A549 (cell line): ENCODE data around the gene TUBGCP6. TPM values are rescaled to one million over a fixed set of nuclear protein-coding genes. Genes with fewer than 3 reads are reported as not detected.

Experiments used
- ATAC-seq, 2 experiments: fragments of 200-7000 bp in 1 of 2; fragments of >200 bp in 1 of 2; cut with Nextera tagmentation in 1 of 2; cut with Tn5 transposase in 1 of 2; 3 replicates each; pipeline versions ENCODE4 v1.8.0 to v1.9.1; 2018 to 2020; ENCODE audit warnings: mild to moderate bottlenecking in 1 of 2, moderate library complexity in 1 of 2
- CTCF ChIA-PET: fragments of 300-600 bp; sonication (Branson Sonifier 250); formaldehyde crosslinking; extraction: SDS; loops from one replicate; lab custom pipeline; 2021; ENCODE audit warnings: antibody characterized with exemption, inconsistent platforms; lab: Yijun Ruan, JAX
- POLR2A ChIA-PET: fragments of 350-600 bp; formaldehyde crosslinking; extraction: SDS; loops from one replicate; lab custom pipeline; 2021; ENCODE audit warnings: antibody characterized with exemption, inconsistent platforms; lab: Yijun Ruan, JAX
- DNase-seq, 2 experiments: peaks; one replicate each; pipeline versions ENCODE4 v3.0.0 to v3.0.0-alpha.2; 2011 to 2016; ENCODE audit warnings: low read depth in 1 of 2, low spot score in 1 of 2
- FAIRE-seq: peaks from 2 replicates; lab custom pipeline; 2011; peaks lifted over from hg19 to GRCh38; lab: Jason Lieb, UNC
- H3K27ac ChIP-seq, 2 experiments: fragments of >200 bp; sonication (Bioruptor Twin); formaldehyde crosslinking; 3 replicates each; pipeline ENCODE4 v1.5.1; 2016 to 2017
- H3K4me1 ChIP-seq: fragments of >200 bp; sonication (Bioruptor Twin); formaldehyde crosslinking; 3 replicates; pipeline ENCODE4 v1.6.1; 2016
- H3K4me2 ChIP-seq: fragments of >200 bp; sonication (Bioruptor Twin); formaldehyde crosslinking; 3 replicates; pipeline ENCODE4 v1.6.1; 2016
- H3K4me3 ChIP-seq: fragments of >200 bp; sonication (Bioruptor Twin); formaldehyde crosslinking; 3 replicates; pipeline ENCODE4 v1.5.1; 2016
- H3K9me3 ChIP-seq: fragments of >200 bp; sonication (Bioruptor Twin); formaldehyde crosslinking; 3 replicates; pipeline ENCODE4 v1.6.1; 2016
- CBX2 ChIP-seq: fragments of 200-600 bp; sonication (generic); IDR thresholded peaks from 2 replicates; pipeline ENCODE4 v1.6.1; 2016; ENCODE audit warnings: low read depth, mild to moderate bottlenecking, borderline replicate concordance
- CHD2 ChIP-seq: fragments of 150-350 bp; IDR thresholded peaks from 2 replicates; pipeline ENCODE4 v1.6.1; 2014; ENCODE audit warnings: low read length; ENCODE audit not compliant: partially characterized antibody
- E2F6 ChIP-seq: IDR thresholded peaks from 2 replicates; pipeline ENCODE4 v1.6.1; 2012; ENCODE audit warnings: low read depth, borderline replicate concordance
- HMGXB4 ChIP-seq: fragments of 250-450 bp; sonication (Bioruptor Pico); IDR thresholded peaks from 2 replicates; pipeline ENCODE4 v1.5.0; 2021; ENCODE audit warnings: mild to moderate bottlenecking, moderate library complexity, borderline replicate concordance
- HOXA7 ChIP-seq: fragments of 250-450 bp; sonication (Bioruptor Pico); IDR thresholded peaks from 2 replicates; pipeline ENCODE4 v1.5.0; 2020; ENCODE audit warnings: mild to moderate bottlenecking, moderate library complexity
- HOXB13 ChIP-seq: fragments of 250-450 bp; sonication (Bioruptor Pico); IDR thresholded peaks from 2 replicates; pipeline ENCODE4 v1.5.0; 2020; ENCODE audit warnings: low read depth, mild to moderate bottlenecking, moderate library complexity
- HOXB5 ChIP-seq: fragments of 250-450 bp; sonication (Bioruptor Pico); IDR thresholded peaks from 2 replicates; pipeline ENCODE4 v1.5.0; 2020; ENCODE audit warnings: mild to moderate bottlenecking, moderate library complexity
- JUNB ChIP-seq: fragments of >200 bp; sonication (Bioruptor Twin); formaldehyde crosslinking; IDR thresholded peaks from 2 replicates; pipeline ENCODE4 v1.6.1; 2016
- KDM1A ChIP-seq: fragments of 200-600 bp; sonication (generic); IDR thresholded peaks from 2 replicates; pipeline ENCODE4 v1.6.1; 2016; ENCODE audit warnings: low read depth, mild to moderate bottlenecking
- KDM5A ChIP-seq: fragments of 200-600 bp; sonication (generic); IDR thresholded peaks from 2 replicates; pipeline ENCODE4 v1.6.1; 2016; ENCODE audit warnings: antibody characterized with exemption, mild to moderate bottlenecking
- MAFK ChIP-seq: fragments of 450-650 bp; IDR thresholded peaks from 2 replicates; pipeline ENCODE4 v1.6.1; 2014; ENCODE audit not compliant: partially characterized antibody
- NFE2L2 ChIP-seq: fragments of 150-350 bp; conservative IDR thresholded peaks from 2 replicates; pipeline ENCODE4 v1.6.1; 2014; ENCODE audit warnings: low read length
- RAD21 ChIP-seq, 2 experiments: fragments of >200 bp in 1 of 2; sonication (Bioruptor Twin) in 1 of 2; formaldehyde crosslinking in 1 of 2; IDR thresholded peaks in 1 of 2; conservative IDR thresholded peaks in 1 of 2; 2 replicates in 1 of 2; 3 replicates in 1 of 2; pipeline ENCODE4 v1.6.1; 2012 to 2018; ENCODE audit warnings: inconsistent platforms in 1 of 2
- SREBF2 ChIP-seq: fragments of 450-650 bp; IDR thresholded peaks from 2 replicates; pipeline ENCODE4 v1.6.1; 2014; ENCODE audit warnings: mild to moderate bottlenecking, moderate library complexity
- TFCP2L1 ChIP-seq: fragments of 250-450 bp; sonication (Bioruptor Pico); IDR thresholded peaks from 2 replicates; pipeline ENCODE4 v1.5.0; 2021; ENCODE audit warnings: mild to moderate bottlenecking
- ZC3H11A ChIP-seq: fragments of 450-650 bp; IDR thresholded peaks from 2 replicates; pipeline ENCODE4 v1.6.1; 2014; ENCODE audit warnings: antibody characterized with exemption, mild to moderate bottlenecking
- WGBS: methylation state at CpG from one replicate; pipeline ENCODE4 v1.1.6; 2017; ENCODE audit errors: missing lambda C conversion rate; 5-methylcytosine and 5-hydroxymethylcytosine counted together
- polyA plus RNA-seq, 4 experiments: library from polyadenylated mRNA; depleted of rRNA in 3 of 4; stranded (reverse); fragments of >200 nt; fragmentation: RNase III in 1 of 4; extraction: RNeasy Plus Mini Kit Qiagen cat#74134 plus additional on column Dnase treatment in 1 of 4; gene quantifications; 2 replicates in 3 of 4; 3 replicates in 1 of 4; pipeline ENCODE4 v1.2.3, GENCODE V29; 2011 to 2017

The TUBGCP6 gene
- polyA plus RNA-seq, 2 of the 4 experiments (the other 2 are of a cell fraction) = 6.5 to 14.2 TPM

GRCh38 chr22:50220603-50221409 lies 24.0 kb downstream of the TUBGCP6 start:
- no peak overlapping the region for H3K4me2 ChIP-seq
- TF ChIP-seq HMGXB4 (CRISPR knock-in tag) (no peak), JUNB (no peak), ZC3H11A (no peak), KDM1A (no peak), RAD21 (conservative IDR thresholded peaks at IDR 0.05 in 1 of 2, IDR thresholded peaks at IDR 0.05 in 1 of 2) (no peak), CBX2 (no peak), SREBF2 (no peak), KDM5A (no peak), HOXA7 (no peak), MAFK (no peak), NFE2L2 (no peak), E2F6 (no peak)
- TF ChIP-seq, all 56 proteins: peak for 0
- Histone ChIP-seq H3K4me1 (no peaks in the 10 kb centered on the region), H3K27ac (no peak overlapping the region), H3K9me3 (no peaks in the 10 kb centered on the region), H3K4me3 (no peak overlapping the region)
- CTCF ChIA-PET = interaction anchor here (0.7 to 1.5 kb wide), 5 partner anchors 10 to 173 kb away, joined by 3 to 5 read pairs (median 3); no protein-coding TSS in a partner anchor
- no peak for DNase-seq
- ATAC-seq = no peak
- POLR2A ChIA-PET = no interaction called here
- FAIRE-seq = no peak
- WGBS = 95% methylated on average over 31 of the region's 45 CpGs

DNA sequence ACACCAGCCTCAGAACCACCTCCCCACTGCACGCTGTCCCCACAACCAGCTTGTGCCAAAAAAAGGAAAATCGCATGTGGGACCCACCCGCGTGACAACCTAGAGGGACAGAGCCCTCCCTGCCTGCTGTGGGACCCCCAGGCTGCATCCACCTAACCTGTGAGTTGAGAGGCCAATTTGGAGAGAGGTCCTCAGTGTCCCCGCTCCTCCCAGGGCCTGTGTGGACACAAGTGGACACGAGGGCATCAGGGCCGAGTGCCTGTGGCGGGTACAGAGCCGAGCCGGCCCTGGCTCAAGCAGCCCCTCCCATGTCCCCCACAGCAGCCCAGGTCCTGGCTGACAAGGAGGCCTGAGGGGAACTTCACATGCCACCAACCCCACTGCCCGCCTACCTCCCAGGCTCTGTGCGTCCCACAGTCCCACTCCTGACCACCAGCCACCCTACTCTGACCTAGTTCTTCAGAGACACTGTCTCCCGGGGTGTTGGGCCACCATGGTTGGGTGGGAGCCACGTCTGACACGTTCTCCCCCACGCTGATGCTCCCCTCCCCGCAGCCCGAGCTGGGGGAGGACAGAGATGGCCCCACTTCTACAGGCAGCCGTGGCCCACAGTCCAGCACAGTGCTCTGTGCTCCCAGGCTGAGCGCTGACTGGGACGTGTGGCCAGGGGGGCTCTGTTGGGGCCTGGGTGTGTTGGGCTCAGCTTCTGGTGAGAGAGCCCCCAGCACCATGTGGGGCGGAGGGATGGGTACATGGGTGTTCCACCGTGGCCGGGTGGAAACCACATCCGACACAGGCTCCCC lies 24.8 kb downstream of the TUBGCP6 start:
- H3K4me1 ChIP-seq = no peaks in the 10 kb centered on the region
- no peak overlapping the region for H3K4me2 ChIP-seq
- no peak for FAIRE-seq
- H3K4me3 ChIP-seq = no peak overlapping the region
- ATAC-seq = no peak
- ChIA-PET CTCF (interaction anchor here (0.7 to 1.5 kb wide), 4 partner anchors 16 to 73 kb away, joined by 3 to 5 read pairs (median 4); no protein-coding TSS in a partner anchor), POLR2A (no interaction called here)
- no peak for DNase-seq
- WGBS = 96% methylated on average over 11 of the region's 25 CpGs
- no peaks in the 10 kb centered on the region for H3K9me3 ChIP-seq
- no peak overlapping the region for H3K27ac ChIP-seq
- TF ChIP-seq CBX2 (no peak), SREBF2 (no peak), E2F6 (no peak), TFCP2L1 (CRISPR knock-in tag) (no peak), HOXB5 (no peak), CHD2 (no peak), HOXB13 (CRISPR knock-in tag) (no peak)
